H1 (cell line): ENCODE measurements around the gene NOSIP. TPM values are rescaled to one million over a fixed set of nuclear protein-coding genes. Genes with fewer than 3 reads are reported as not detected.

Experiments
- CTCF ChIA-PET: fragments of 300-600 bp; sonication (Branson Sonifier 250); formaldehyde crosslinking; loops from one replicate; lab custom pipeline; 2021; ENCODE audit not compliant: partially characterized antibody; lab: Charles Lee
- POLR2A ChIA-PET: fragments of 300-600 bp; sonication (Branson Sonifier 250); formaldehyde crosslinking; loops from one replicate; lab custom pipeline; 2021; ENCODE audit warnings: inconsistent platforms; ENCODE audit not compliant: partially characterized antibody; lab: Charles Lee
- DNase-seq, 2 experiments: peaks; one replicate each; pipeline versions ENCODE4 v3.0.0 to v3.0.0-alpha.2; 2010 to 2022; ENCODE audit warnings: low spot score in 2 of 2, low read depth in 1 of 2, mixed read lengths in 1 of 2
- FAIRE-seq: peaks from 2 replicates; lab custom pipeline; 2011; peaks lifted over from hg19 to GRCh38; lab: Jason Lieb, UNC
- H2AFZ ChIP-seq: 2 replicates; pipeline ENCODE4 v1.8.1; 2012; ENCODE audit warnings: low read length, inconsistent platforms
- H2AK5ac ChIP-seq: 2 replicates; pipeline ENCODE4 v1.6.1; 2013; ENCODE audit warnings: low read depth, low read length
- H2BK120ac ChIP-seq: replicated peaks from 2 replicates; pipeline ENCODE3; 2013; ENCODE audit warnings: low read depth, low read length, inconsistent platforms
- H2BK12ac ChIP-seq: 2 replicates; pipeline ENCODE4 v1.6.1; 2013; ENCODE audit warnings: low read depth, low read length
- H2BK15ac ChIP-seq: 2 replicates; pipeline ENCODE4 v1.6.1; 2013; ENCODE audit warnings: low read length
- H2BK20ac ChIP-seq: 2 replicates; pipeline ENCODE4 v1.6.1; 2013; ENCODE audit warnings: low read length
- H2BK5ac ChIP-seq: 2 replicates; pipeline ENCODE4 v1.6.1; 2013; ENCODE audit warnings: low read depth, low read length
- H3K14ac ChIP-seq: 2 replicates; pipeline ENCODE4 v1.6.1; 2013; ENCODE audit warnings: inconsistent platforms; ENCODE audit not compliant: insufficient read length
- H3K18ac ChIP-seq: 2 replicates; pipeline ENCODE4 v1.6.1; 2013; ENCODE audit warnings: low read length; ENCODE audit errors: extremely low read depth
- H3K23ac ChIP-seq: 2 replicates; pipeline ENCODE4 v1.6.1; 2013; ENCODE audit warnings: inconsistent platforms; ENCODE audit not compliant: insufficient read length
- H3K23me2 ChIP-seq: 2 replicates; pipeline ENCODE4 v1.6.1; 2013; ENCODE audit warnings: low read depth, low read length
- H3K27ac ChIP-seq: 2 replicates; pipeline ENCODE4 v1.6.1; 2011; ENCODE audit warnings: low read depth, low read length, inconsistent platforms
- H3K27me3 ChIP-seq, 4 experiments: replicated peaks in 1 of 4; 1 replicate in 1 of 4; 2 replicates in 3 of 4; pipeline versions ENCODE4 v1.6.1 to v1.8.1; 2011 to 2013; ENCODE audit warnings: low read length in 3 of 4, mild to moderate bottlenecking in 3 of 4, inconsistent platforms in 2 of 4, mixed read lengths in 2 of 4, moderate library complexity in 1 of 4; ENCODE audit not compliant: control insufficient read depth in 3 of 4, insufficient read depth in 3 of 4; ENCODE audit errors: extremely low read depth in 1 of 4
- H3K36me3 ChIP-seq, 4 experiments: 2 replicates each; pipeline versions ENCODE4 v1.6.1 to v1.8.1; 2011 to 2013; ENCODE audit warnings: mild to moderate bottlenecking in 4 of 4, low read length in 3 of 4, moderate library complexity in 2 of 4, control low read depth in 1 of 4, inconsistent platforms in 1 of 4; ENCODE audit not compliant: insufficient read depth in 4 of 4, control insufficient read depth in 2 of 4
- H3K4ac ChIP-seq: replicated peaks from 2 replicates; pipeline ENCODE3; 2013; ENCODE audit warnings: low read length, low read depth, mixed read lengths, inconsistent platforms; ENCODE audit not compliant: insufficient read length
- H3K4me1 ChIP-seq, 4 experiments: replicated peaks in 1 of 4; 1 replicate in 1 of 4; 2 replicates in 3 of 4; pipeline versions ENCODE4 v1.6.1 to v1.8.1; 2011 to 2013; ENCODE audit warnings: low read length in 3 of 4, inconsistent platforms in 2 of 4, mixed read lengths in 1 of 4; ENCODE audit not compliant: insufficient read depth in 4 of 4, control insufficient read depth in 3 of 4
- H3K4me2 ChIP-seq, 2 experiments: 2 replicates each; pipeline versions ENCODE4 v1.6.1 to v1.8.1; 2011 to 2013; ENCODE audit warnings: low read depth in 2 of 2, low read length in 2 of 2, control low read depth in 1 of 2, inconsistent platforms in 1 of 2, mild to moderate bottlenecking in 1 of 2; ENCODE audit not compliant: insufficient read depth in 1 of 2
- H3K4me3 ChIP-seq, 4 experiments: fragments of 200-600, 300-600 bp in 1 of 4; sonication (generic), shearing (Covaris generic), sonication (Bioruptor Twin) in 1 of 4; 2 replicates each; pipeline versions ENCODE4 v1.5.1 to v1.8.1; 2011 to 2016; ENCODE audit warnings: low read length in 4 of 4, low read depth in 3 of 4, control low read depth in 2 of 4, inconsistent platforms in 2 of 4, mild to moderate bottlenecking in 2 of 4, mixed read lengths in 1 of 4, moderate library complexity in 1 of 4; ENCODE audit not compliant: insufficient read depth in 2 of 4; ENCODE audit errors: extremely low read depth in 1 of 4
- H3K56ac ChIP-seq: replicated peaks from 2 replicates; pipeline ENCODE3; 2013; ENCODE audit warnings: low read depth, mild to moderate bottlenecking, mixed read lengths, low read length, inconsistent platforms; ENCODE audit not compliant: insufficient read length
- H3K79me1 ChIP-seq: 2 replicates; pipeline ENCODE4 v1.6.1; 2013; ENCODE audit warnings: low read depth, low read length, control low read depth
- H3K79me2 ChIP-seq, 2 experiments: 2 replicates each; pipeline versions ENCODE4 v1.6.1 to v1.8.1; 2012 to 2013; ENCODE audit warnings: low read length in 2 of 2, mild to moderate bottlenecking in 2 of 2, inconsistent platforms in 1 of 2; ENCODE audit not compliant: insufficient read depth in 2 of 2, control insufficient read depth in 1 of 2
- H3K9ac ChIP-seq, 4 experiments: replicated peaks in 1 of 4; 1 replicate in 1 of 4; 2 replicates in 3 of 4; pipeline versions ENCODE4 v1.6.1 to v1.8.1; 2011 to 2013; ENCODE audit warnings: low read depth in 3 of 4, low read length in 3 of 4, control low read depth in 2 of 4, mild to moderate bottlenecking in 2 of 4, moderate library complexity in 2 of 4, inconsistent platforms in 1 of 4; ENCODE audit errors: extremely low read depth in 1 of 4
- H3K9me3 ChIP-seq, 2 experiments: 2 replicates each; pipeline versions ENCODE4 v1.6.1 to v1.8.1; 2012 to 2013; ENCODE audit warnings: mild to moderate bottlenecking in 2 of 2, moderate library complexity in 2 of 2, control low read depth in 1 of 2, inconsistent platforms in 1 of 2, low read depth in 1 of 2, low read length in 1 of 2, mixed read lengths in 1 of 2; ENCODE audit not compliant: insufficient read depth in 2 of 2
- H4K20me1 ChIP-seq, 2 experiments: replicated peaks in 1 of 2; 2 replicates each; pipeline versions ENCODE3 to v1.8.1; 2011 to 2013; ENCODE audit warnings: inconsistent platforms in 2 of 2, low read length in 2 of 2, mild to moderate bottlenecking in 1 of 2; ENCODE audit not compliant: insufficient read depth in 2 of 2, control insufficient read depth in 1 of 2
- H4K5ac ChIP-seq: 2 replicates; pipeline ENCODE4 v1.6.1; 2013; ENCODE audit warnings: low read length, low read depth, mixed read lengths, inconsistent platforms; ENCODE audit not compliant: insufficient read length
- H4K8ac ChIP-seq: 2 replicates; pipeline ENCODE4 v1.8.0; 2013; ENCODE audit warnings: mild to moderate bottlenecking, moderate library complexity, low read length, inconsistent platforms; ENCODE audit not compliant: insufficient read depth; ENCODE audit errors: extremely low read depth
- H4K91ac ChIP-seq: replicated peaks from 2 replicates; pipeline ENCODE3; 2013; ENCODE audit warnings: low read length, mixed read lengths, inconsistent platforms; ENCODE audit not compliant: insufficient read length
- CHD1 ChIP-seq: IDR thresholded peaks from 2 replicates; pipeline ENCODE4 v1.6.1; 2012; ENCODE audit warnings: low read depth, low read length, improper control_type of control experiment
- EP300 ChIP-seq, 2 experiments: IDR thresholded peaks; 1 replicate in 1 of 2; 2 replicates in 1 of 2; pipeline ENCODE4 v1.6.1; 2011 to 2012; ENCODE audit warnings: low read depth in 2 of 2, low read length in 2 of 2, mild to moderate bottlenecking in 2 of 2, borderline replicate concordance in 1 of 2, inconsistent platforms in 1 of 2, moderate library complexity in 1 of 2
- HDAC6 ChIP-seq: IDR thresholded peaks from one replicate; pipeline ENCODE4 v1.7.1; 2012; ENCODE audit warnings: low read depth, mild to moderate bottlenecking, inconsistent platforms, low read length, moderate library complexity
- JUN ChIP-seq: IDR thresholded peaks from 2 replicates; pipeline ENCODE4 v1.6.1; 2011; ENCODE audit warnings: low read depth, mild to moderate bottlenecking, improper control_type of control experiment, low read length
- JUND ChIP-seq: IDR thresholded peaks from 2 replicates; pipeline ENCODE4 v1.6.1; 2011; ENCODE audit warnings: mild to moderate bottlenecking, improper control_type of control experiment, low read length
- KDM1A ChIP-seq: fragments of 200-600, 300-600 bp; sonication (generic); IDR thresholded peaks from 2 replicates; pipeline ENCODE4 v1.7.1; 2016; ENCODE audit warnings: mild to moderate bottlenecking, low read length, borderline replicate concordance
- KDM4A ChIP-seq: IDR thresholded peaks from one replicate; pipeline ENCODE4 v1.7.1; 2012; ENCODE audit warnings: low read depth, mild to moderate bottlenecking, moderate library complexity, low read length, inconsistent platforms; ENCODE audit not compliant: severe bottlenecking
- NRF1 ChIP-seq: IDR thresholded peaks from 2 replicates; pipeline ENCODE4 v1.6.1; 2011; ENCODE audit warnings: mild to moderate bottlenecking, low read depth, low read length, improper control_type of control experiment
- POU5F1 ChIP-seq: IDR thresholded peaks from 2 replicates; pipeline ENCODE4 v1.6.1; 2011; ENCODE audit warnings: low read depth, mild to moderate bottlenecking, low read length, moderate library complexity
- RXRA ChIP-seq: IDR thresholded peaks from 2 replicates; pipeline ENCODE4 v1.6.1; 2011; ENCODE audit warnings: low read depth, mild to moderate bottlenecking, low read length, moderate library complexity; ENCODE audit not compliant: insufficient read depth
- SAP30 ChIP-seq: fragments of 300-600 bp; sonication (generic); IDR thresholded peaks from 2 replicates; pipeline ENCODE4 v1.7.1; 2012; ENCODE audit warnings: low read length, moderate library complexity, mild to moderate bottlenecking, inconsistent platforms; ENCODE audit not compliant: insufficient read depth, insufficient replicate concordance
- SIRT6 ChIP-seq: IDR thresholded peaks from one replicate; pipeline ENCODE4 v1.7.1; 2012; ENCODE audit warnings: low read length, inconsistent platforms
- USF2 ChIP-seq: IDR thresholded peaks from 2 replicates; pipeline ENCODE4 v1.6.1; 2011; ENCODE audit warnings: low read length, improper control_type of control experiment
- WGBS, 2 experiments: shearing (Covaris generic) in 1 of 2; methylation state at CpG; one replicate each; pipeline versions ENCODE4 v1.1.6 to v1.1.7; 2013 to 2015; ENCODE audit warnings: low lambda C conversion rate in 2 of 2, mixed read lengths in 2 of 2, inconsistent platforms in 1 of 2, low coverage in 1 of 2, missing lambda C conversion rate in 1 of 2; ENCODE audit not compliant: insufficient replicate concordance in 2 of 2, insufficient coverage in 1 of 2, insufficient read length in 1 of 2; ENCODE audit errors: extremely low coverage in 1 of 2, missing lambda C conversion rate in 1 of 2; 5-methylcytosine and 5-hydroxymethylcytosine counted together
- polyA plus RNA-seq, 7 experiments: library from polyadenylated mRNA; depleted of rRNA in 3 of 7; stranded (reverse) in 5 of 7; unstranded in 2 of 7; fragments of >200 nt in 5 of 7; fragments of 200-250 nt in 2 of 7; gene quantifications; 1 replicate in 5 of 7; 2 replicates in 1 of 7; 4 replicates in 1 of 7; pipeline versions ENCODE4 v1.2.1 to v1.2.3, GENCODE V29; 2011 to 2013; ENCODE audit warnings: missing spikeins in 2 of 7, mixed read lengths in 2 of 7
- total RNA-seq: library from RNA; stranded (reverse); fragmentation: NEBNext Ultra II Directional; extraction: Animal tissue kit (Norgen Biotek cat#: 25700); gene quantifications from 2 replicates; pipeline ENCODE4 v1.2.1, GENCODE V29; 2021

NOSIP gene
- total and polyA plus RNA-seq, 2 of the 8 experiments (the other 6 are each of a cell fraction or from before 2014, with no cell fraction given): 85.1 to 192 TPM

- no peaks in the 10 kb centered on the region for H3K79me2 ChIP-seq
- H3K9me3 ChIP-seq: no peaks in the 10 kb centered on the region
- no peak overlapping the region for H2BK120ac ChIP-seq
- no peak overlapping the region for H4K91ac ChIP-seq
- ChIA-PET POLR2A (interaction anchor here (1.0 to 1.4 kb wide), 3 partner anchors 37 to 54 kb away, joined by 3 read pairs; partner anchors contain the start of genes NOSIP and RPL13A), CTCF (interaction anchor here (8.0 kb wide), 1 partner anchor 15 kb away, joined by 56 read pairs; no protein-coding TSS in a partner anchor)
- no peak overlapping the region for H2AFZ ChIP-seq
- no peak overlapping the region for H3K4ac ChIP-seq
- no peak overlapping the region for H3K18ac ChIP-seq
- no peak overlapping the region for H3K4me3 ChIP-seq
- no peak overlapping the region for H4K8ac ChIP-seq
- H2AK5ac ChIP-seq: no peak overlapping the region
- no peaks in the 10 kb centered on the region for H4K20me1 ChIP-seq
- no peak overlapping the region for H2BK5ac ChIP-seq
- no peaks in the 10 kb centered on the region; a peak in 1 of 8 replicates for H3K36me3 ChIP-seq
- no peak overlapping the region for H2BK15ac ChIP-seq
- 87% methylated on average over 6 of the region's 6 CpGs; no CpG with 5 or more reads in 1 of the 2 experiments for WGBS, 2 experiments
- FAIRE-seq (no peak), DNase-seq (no peak)
- no peaks in the 10 kb centered on the region for H3K23me2 ChIP-seq
- H4K5ac ChIP-seq: no peak overlapping the region
- no peak overlapping the region for H3K27ac ChIP-seq
- no peak overlapping the region for H3K56ac ChIP-seq
- H3K23ac ChIP-seq: no peak overlapping the region
- no peak overlapping the region for H3K4me2 ChIP-seq
- no peaks in the 10 kb centered on the region for H3K27me3 ChIP-seq
- no peak overlapping the region for H3K9ac ChIP-seq
- H2BK20ac ChIP-seq: no peak overlapping the region
- no peak overlapping the region for H3K14ac ChIP-seq
- no peaks in the 10 kb centered on the region for H3K79me1 ChIP-seq
- H3K4me1 ChIP-seq: no peaks in the 10 kb centered on the region
- H2BK12ac ChIP-seq: no peak overlapping the region
- no peak for TF ChIP-seq HDAC6
- TF ChIP-seq CHD1: no peak
- TF ChIP-seq JUND: no peak
- TF ChIP-seq USF2: no peak
- TF ChIP-seq RXRA: no peak
- no peak for TF ChIP-seq KDM1A
- no peak for TF ChIP-seq POU5F1
- TF ChIP-seq JUN: no peak
- no peak for TF ChIP-seq KDM4A
- TF ChIP-seq SIRT6: no peak
- TF ChIP-seq NRF1: no peak
- no peak for TF ChIP-seq EP300 (IDR thresholded peaks at IDR 0.05; ENCODE audit: borderline replicate concordance in 1 of 2, low read depth in 2 of 2, low read length in 2 of 2)
- TF ChIP-seq SAP30: no peak
Observed at GRCh38 chr19:49541914-49542313, 38.4 kb downstream of the NOSIP start.
